HEK293 (cell line): ENCODE results near the gene BUD23.

ENCODE experiments used
- BCL11A ChIP-seq: fragments of 450-650 bp; formaldehyde crosslinking; IDR thresholded peaks from 2 replicates; pipeline ENCODE4 v1.5.1; 2016; ENCODE audit warnings: low read depth, missing biosample characterization, missing genetic modification characterization
- CTCF ChIP-seq: fragments of 450-650 bp; formaldehyde crosslinking; IDR thresholded peaks from 2 replicates; pipeline ENCODE4 v1.5.1; 2016; ENCODE audit warnings: missing biosample characterization, missing genetic modification characterization
- ELK4 ChIP-seq: IDR thresholded peaks from 2 replicates; pipeline ENCODE4 v1.6.1; 2011; ENCODE audit warnings: mild to moderate bottlenecking, low read depth, low read length, borderline replicate concordance
- GLI4 ChIP-seq: fragments of 450-650 bp; formaldehyde crosslinking; IDR thresholded peaks from 2 replicates; pipeline ENCODE4 v1.5.1; 2016; ENCODE audit warnings: missing biosample characterization, missing genetic modification characterization
- GLIS1 ChIP-seq: fragments of 450-650 bp; formaldehyde crosslinking; IDR thresholded peaks from 2 replicates; pipeline ENCODE4 v1.5.1; 2016; ENCODE audit warnings: missing biosample characterization, missing genetic modification characterization
- KLF7 ChIP-seq: fragments of 450-650 bp; formaldehyde crosslinking; IDR thresholded peaks from 2 replicates; pipeline ENCODE4 v1.5.1; 2016; ENCODE audit warnings: missing biosample characterization, missing genetic modification characterization, borderline replicate concordance
- PRDM1 ChIP-seq: fragments of 450-650 bp; formaldehyde crosslinking; IDR thresholded peaks from 2 replicates; pipeline ENCODE4; 2016; ENCODE audit warnings: missing biosample characterization, missing genetic modification characterization
- PRDM2 ChIP-seq: fragments of 450-650 bp; formaldehyde crosslinking; IDR thresholded peaks from 2 replicates; pipeline ENCODE4 v1.5.1; 2016; ENCODE audit warnings: missing biosample characterization, missing genetic modification characterization, borderline replicate concordance
- PRDM4 ChIP-seq: fragments of 450-650 bp; formaldehyde crosslinking; IDR thresholded peaks from 2 replicates; pipeline ENCODE4 v1.5.1; 2017; ENCODE audit warnings: missing biosample characterization, missing genetic modification characterization
- ZBTB21 ChIP-seq: fragments of 450-650 bp; formaldehyde crosslinking; IDR thresholded peaks from 2 replicates; pipeline ENCODE4 v1.5.1; 2017; ENCODE audit warnings: missing biosample characterization, missing genetic modification characterization
- ZFP41 ChIP-seq: fragments of 450-650 bp; formaldehyde crosslinking; IDR thresholded peaks from 2 replicates; pipeline ENCODE4 v1.5.1; 2016; ENCODE audit warnings: missing biosample characterization, missing genetic modification characterization, borderline replicate concordance
- ZNF132 ChIP-seq: fragments of 450-650 bp; formaldehyde crosslinking; IDR thresholded peaks from 2 replicates; pipeline ENCODE4 v1.5.1; 2017; ENCODE audit warnings: missing biosample characterization, missing genetic modification characterization, borderline replicate concordance
- ZNF169 ChIP-seq: fragments of 450-650 bp; formaldehyde crosslinking; IDR thresholded peaks from 2 replicates; pipeline ENCODE4 v1.5.1; 2016; ENCODE audit warnings: missing biosample characterization, missing genetic modification characterization
- ZNF214 ChIP-seq: fragments of 450-650 bp; formaldehyde crosslinking; IDR thresholded peaks from 2 replicates; pipeline ENCODE4 v1.5.1; 2017; ENCODE audit warnings: missing biosample characterization, mild to moderate bottlenecking, missing genetic modification characterization, borderline replicate concordance
- ZNF335 ChIP-seq: fragments of 450-650 bp; formaldehyde crosslinking; conservative IDR thresholded peaks from 2 replicates; pipeline ENCODE4 v1.5.1; 2016; ENCODE audit warnings: missing biosample characterization, missing genetic modification characterization
- ZNF366 ChIP-seq: fragments of 450-650 bp; formaldehyde crosslinking; conservative IDR thresholded peaks from 2 replicates; pipeline ENCODE4 v1.5.1; 2016; ENCODE audit warnings: missing biosample characterization, missing genetic modification characterization
- ZNF37A ChIP-seq: fragments of 450-650 bp; IDR thresholded peaks from 2 replicates; pipeline ENCODE4 v1.5.1; 2018; ENCODE audit warnings: missing biosample characterization, missing genetic modification characterization
- ZNF391 ChIP-seq: fragments of 450-650 bp; formaldehyde crosslinking; IDR thresholded peaks from 2 replicates; pipeline ENCODE4 v1.5.1; 2016; ENCODE audit warnings: low read depth, missing biosample characterization, missing genetic modification characterization, borderline replicate concordance
- ZNF394 ChIP-seq: fragments of 450-650 bp; formaldehyde crosslinking; IDR thresholded peaks from 2 replicates; pipeline ENCODE4 v1.5.1; 2016; ENCODE audit warnings: missing biosample characterization, missing genetic modification characterization, mild to moderate bottlenecking, moderate library complexity, borderline replicate concordance
- ZNF433 ChIP-seq: fragments of 450-650 bp; formaldehyde crosslinking; IDR thresholded peaks from 2 replicates; pipeline ENCODE4 v1.5.1; 2016; ENCODE audit warnings: missing biosample characterization, missing genetic modification characterization, low read depth
- ZNF449 ChIP-seq: fragments of 450-650 bp; formaldehyde crosslinking; IDR thresholded peaks from 2 replicates; pipeline ENCODE4 v1.5.1; 2017; ENCODE audit warnings: missing biosample characterization, mild to moderate bottlenecking, missing genetic modification characterization, moderate library complexity
- ZNF610 ChIP-seq: fragments of 450-650 bp; formaldehyde crosslinking; IDR thresholded peaks from 2 replicates; pipeline ENCODE4 v1.5.1; 2016; ENCODE audit warnings: missing biosample characterization, missing genetic modification characterization, borderline replicate concordance
- ZNF623 ChIP-seq: fragments of 450-650 bp; formaldehyde crosslinking; IDR thresholded peaks from 2 replicates; pipeline ENCODE4 v1.5.1; 2016; ENCODE audit warnings: missing biosample characterization, missing genetic modification characterization
- ZNF658 ChIP-seq: fragments of 450-650 bp; formaldehyde crosslinking; IDR thresholded peaks from 2 replicates; pipeline ENCODE4; 2016; ENCODE audit warnings: missing biosample characterization, missing genetic modification characterization
- ZNF660 ChIP-seq: fragments of 450-650 bp; IDR thresholded peaks from 2 replicates; pipeline ENCODE4 v1.5.1; 2018; ENCODE audit warnings: missing biosample characterization, mild to moderate bottlenecking, missing genetic modification characterization
- ZNF830 ChIP-seq: fragments of 450-650 bp; IDR thresholded peaks from 2 replicates; pipeline ENCODE4 v1.5.0; 2018; ENCODE audit warnings: missing biosample characterization, missing genetic modification characterization, low read depth, mild to moderate bottlenecking, moderate library complexity
- TF ChIP-seq, protein P1 (sequence below): fragments of 450-650 bp; formaldehyde crosslinking; IDR thresholded peaks from 2 replicates; pipeline ENCODE4 v1.5.1; 2017; ENCODE audit warnings: missing biosample characterization, missing genetic modification characterization

The BUD23 gene

DNA sequence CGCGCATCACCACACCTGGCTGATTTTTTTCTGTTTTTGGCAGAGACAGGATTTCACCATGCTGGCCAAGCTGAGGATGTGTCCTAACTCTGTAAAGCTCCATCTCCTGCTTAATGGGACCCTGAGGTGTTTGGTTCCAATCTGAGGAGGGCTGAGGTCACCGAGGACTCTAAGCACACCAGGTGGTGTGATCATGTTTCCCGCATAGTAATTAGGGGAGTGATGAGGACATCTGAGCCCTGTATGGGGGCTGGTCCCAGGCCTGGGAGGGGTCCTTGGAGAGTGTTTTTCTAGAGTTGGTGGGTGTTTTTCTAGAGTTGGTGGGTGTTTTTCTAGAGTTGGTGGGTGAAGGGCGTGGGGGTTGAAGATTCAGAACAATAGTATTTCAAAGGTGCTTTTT lies 58.2 kb downstream of the BUD23 start (continued):
- TF ChIP-seq ZNF169 (tag by site-specific recombination): no peak
- TF ChIP-seq PRDM1 (tag by site-specific recombination): no peak
- no peak for TF ChIP-seq PRDM2
- TF ChIP-seq ZFP41: no peak
- TF ChIP-seq ZNF214 (tag by site-specific recombination): no peak
- TF ChIP-seq ZBTB21 (tag by site-specific recombination): peak; percentile 66
- TF ChIP-seq, protein P1, sequence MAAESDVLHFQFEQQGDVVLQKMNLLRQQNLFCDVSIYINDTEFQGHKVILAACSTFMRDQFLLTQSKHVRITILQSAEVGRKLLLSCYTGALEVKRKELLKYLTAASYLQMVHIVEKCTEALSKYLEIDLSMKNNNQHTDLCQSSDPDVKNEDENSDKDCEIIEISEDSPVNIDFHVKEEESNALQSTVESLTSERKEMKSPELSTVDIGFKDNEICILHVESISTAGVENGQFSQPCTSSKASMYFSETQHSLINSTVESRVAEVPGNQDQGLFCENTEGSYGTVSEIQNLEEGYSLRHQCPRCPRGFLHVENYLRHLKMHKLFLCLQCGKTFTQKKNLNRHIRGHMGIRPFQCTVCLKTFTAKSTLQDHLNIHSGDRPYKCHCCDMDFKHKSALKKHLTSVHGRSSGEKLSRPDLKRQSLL (tag by site-specific recombination): peak; percentile 78
- no peak for TF ChIP-seq ZNF433 (tag by site-specific recombination)
- peak; percentile 31; the same call in 1 of the 2 replicates for TF ChIP-seq ZNF394 (tag by site-specific recombination)
- TF ChIP-seq ZNF610: no peak
- TF ChIP-seq GLIS1 (tag by site-specific recombination): peak; percentile 89
- no peak for TF ChIP-seq PRDM4
- TF ChIP-seq ZNF830 (tag by site-specific recombination): no peak
- TF ChIP-seq BCL11A: peak; percentile 72; the same call in 1 of the 2 replicates
- peak; percentile 69 for TF ChIP-seq ZNF335 (tag by site-specific recombination)
- no peak for TF ChIP-seq ZNF658 (tag by site-specific recombination)
- no peak for TF ChIP-seq ZNF132 (tag by site-specific recombination)
- TF ChIP-seq ZNF449: no peak
- TF ChIP-seq ZNF623: no peak
- TF ChIP-seq CTCF (tag by site-specific recombination): no peak
- no peak for TF ChIP-seq ELK4
- TF ChIP-seq GLI4 (tag by site-specific recombination): no peak
- no peak for TF ChIP-seq ZNF660 (tag by site-specific recombination)
- TF ChIP-seq ZNF37A (tag by site-specific recombination): no peak
- no peak for TF ChIP-seq ZNF391 (tag by site-specific recombination)
- no peak; the same call in 1 of the 2 replicates for TF ChIP-seq ZNF366 (tag by site-specific recombination)
- TF ChIP-seq KLF7: no peak
